Astrocyte (in vitro differentiated cells and primary cell): Measurements from ENCODE around the gene AHNAK2.

Experiments
- EZH2 ChIP-seq: IDR thresholded peaks from 2 replicates; pipeline ENCODE4 v1.6.1; 2012; ENCODE audit warnings: mild to moderate bottlenecking, low read length, inconsistent platforms; ENCODE audit not compliant: insufficient read depth
- TF ChIP-seq, protein P1 (sequence below): IDR thresholded peaks from 2 replicates; pipeline ENCODE4 v1.5.1; 2011; ENCODE audit warnings: low read depth, mild to moderate bottlenecking, inconsistent platforms, low read length, moderate library complexity; ENCODE audit not compliant: insufficient read depth

DNA sequence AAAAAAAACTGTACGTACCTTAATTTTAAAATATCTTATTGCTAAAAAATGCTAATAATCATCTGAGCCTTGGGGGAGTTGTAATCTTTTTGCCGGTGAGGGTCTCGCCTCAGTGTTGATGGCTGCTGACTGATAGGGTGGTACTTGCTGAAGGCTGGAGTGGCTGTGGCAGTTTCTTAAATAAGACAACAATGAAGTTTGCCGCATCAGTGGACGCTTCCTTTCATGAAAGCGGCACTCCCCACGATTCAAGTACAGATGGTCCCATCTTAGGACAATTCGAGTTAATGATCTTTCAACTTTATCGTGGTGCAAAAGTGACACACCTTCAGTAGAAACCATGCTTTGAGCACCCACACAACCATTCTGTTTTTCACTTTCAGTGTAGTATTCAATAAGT lies 61.1 kb downstream of the AHNAK2 start:
- TF ChIP-seq, protein P1, sequence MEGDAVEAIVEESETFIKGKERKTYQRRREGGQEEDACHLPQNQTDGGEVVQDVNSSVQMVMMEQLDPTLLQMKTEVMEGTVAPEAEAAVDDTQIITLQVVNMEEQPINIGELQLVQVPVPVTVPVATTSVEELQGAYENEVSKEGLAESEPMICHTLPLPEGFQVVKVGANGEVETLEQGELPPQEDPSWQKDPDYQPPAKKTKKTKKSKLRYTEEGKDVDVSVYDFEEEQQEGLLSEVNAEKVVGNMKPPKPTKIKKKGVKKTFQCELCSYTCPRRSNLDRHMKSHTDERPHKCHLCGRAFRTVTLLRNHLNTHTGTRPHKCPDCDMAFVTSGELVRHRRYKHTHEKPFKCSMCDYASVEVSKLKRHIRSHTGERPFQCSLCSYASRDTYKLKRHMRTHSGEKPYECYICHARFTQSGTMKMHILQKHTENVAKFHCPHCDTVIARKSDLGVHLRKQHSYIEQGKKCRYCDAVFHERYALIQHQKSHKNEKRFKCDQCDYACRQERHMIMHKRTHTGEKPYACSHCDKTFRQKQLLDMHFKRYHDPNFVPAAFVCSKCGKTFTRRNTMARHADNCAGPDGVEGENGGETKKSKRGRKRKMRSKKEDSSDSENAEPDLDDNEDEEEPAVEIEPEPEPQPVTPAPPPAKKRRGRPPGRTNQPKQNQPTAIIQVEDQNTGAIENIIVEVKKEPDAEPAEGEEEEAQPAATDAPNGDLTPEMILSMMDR = no peak
- TF ChIP-seq EZH2 = no peak
